Esophagus squamous epithelium (tissue), 5 donors: ENCODE measurements around the gene MEIS2. TPM values are rescaled to one million over a fixed set of nuclear protein-coding genes. Genes with fewer than 3 reads are reported as not detected.

Experiments used
- DNase-seq: peaks from one replicate; lab custom pipeline; 2025; lab: John Stamatoyannopoulos, UW
- H3K27ac ChIP-seq, 4 donors: fragments of 200-600 bp; sonication (generic); one replicate each; pipeline ENCODE4 v1.5.1; 2016 to 2019; ENCODE audit warnings: mild to moderate bottlenecking in 1 of 4
- H3K27me3 ChIP-seq, 4 donors: fragments of 200-600 bp; sonication (generic); 1 replicate in 3 of 4; 2 replicates in 1 of 4; pipeline versions ENCODE4 v1.5.1 to v1.6.0; 2017 to 2021; ENCODE audit warnings: antibody characterized with exemption in 1 of 4
- H3K36me3 ChIP-seq, 3 donors: fragments of 200-600 bp; sonication (generic); one replicate each; pipeline ENCODE4 v1.5.1; 2016 to 2019
- H3K4me1 ChIP-seq, 3 donors: fragments of 200-600 bp; sonication (generic); one replicate each; pipeline ENCODE4 v1.5.1; 2017 to 2019
- H3K4me3 ChIP-seq, 4 donors: fragments of 200-600 bp; sonication (generic); 1 replicate in 3 of 4; 2 replicates in 1 of 4; pipeline ENCODE4 v1.5.1; 2016 to 2019; ENCODE audit warnings: mild to moderate bottlenecking in 2 of 4, moderate library complexity in 1 of 4
- H3K9me3 ChIP-seq, 3 donors: fragments of 200-600 bp; sonication (generic); one replicate each; pipeline ENCODE4 v1.5.1; 2016 to 2019
- POLR2A ChIP-seq, 4 donors: fragments of 450-650 bp; IDR thresholded peaks; one replicate each; pipeline ENCODE4 v1.6.1; 2017; ENCODE audit warnings: antibody characterized with exemption in 4 of 4, mild to moderate bottlenecking in 4 of 4, moderate library complexity in 3 of 4
- WGBS, 2 donors: methylation state at CpG; one replicate each; pipeline ENCODE4 v1.1.5; 2018; 5-methylcytosine and 5-hydroxymethylcytosine counted together
- intact Hi-C: fragments of 100-400 bp; cut with DNase I; formaldehyde crosslinking; loops from one replicate; pipeline ENCODE4 v1.15.0; 2022
- total RNA-seq, 4 donors: library from RNA; depleted of rRNA; stranded (reverse); fragments of >200 nt; gene quantifications; one replicate each; pipeline ENCODE4 v1.1.0, GENCODE V29; 2016
- TF ChIP-seq, protein P1 (sequence below), 6 experiments: fragments of 450-650 bp in 4 of 6; fragments of 200-600 bp in 2 of 6; sonication (generic) in 2 of 6; IDR thresholded peaks; one replicate each; pipeline ENCODE4 v1.5.1; 2016 to 2019; ENCODE audit warnings: antibody characterized with exemption in 6 of 6, mild to moderate bottlenecking in 4 of 6, moderate library complexity in 4 of 6
- donor health status: DM: yes; HTN: yes; CAD: no.

The MEIS2 gene
- total RNA-seq, 4 donors from 2014 or later, result 6.6 to 26.3 (median 9.9) TPM

DNA sequence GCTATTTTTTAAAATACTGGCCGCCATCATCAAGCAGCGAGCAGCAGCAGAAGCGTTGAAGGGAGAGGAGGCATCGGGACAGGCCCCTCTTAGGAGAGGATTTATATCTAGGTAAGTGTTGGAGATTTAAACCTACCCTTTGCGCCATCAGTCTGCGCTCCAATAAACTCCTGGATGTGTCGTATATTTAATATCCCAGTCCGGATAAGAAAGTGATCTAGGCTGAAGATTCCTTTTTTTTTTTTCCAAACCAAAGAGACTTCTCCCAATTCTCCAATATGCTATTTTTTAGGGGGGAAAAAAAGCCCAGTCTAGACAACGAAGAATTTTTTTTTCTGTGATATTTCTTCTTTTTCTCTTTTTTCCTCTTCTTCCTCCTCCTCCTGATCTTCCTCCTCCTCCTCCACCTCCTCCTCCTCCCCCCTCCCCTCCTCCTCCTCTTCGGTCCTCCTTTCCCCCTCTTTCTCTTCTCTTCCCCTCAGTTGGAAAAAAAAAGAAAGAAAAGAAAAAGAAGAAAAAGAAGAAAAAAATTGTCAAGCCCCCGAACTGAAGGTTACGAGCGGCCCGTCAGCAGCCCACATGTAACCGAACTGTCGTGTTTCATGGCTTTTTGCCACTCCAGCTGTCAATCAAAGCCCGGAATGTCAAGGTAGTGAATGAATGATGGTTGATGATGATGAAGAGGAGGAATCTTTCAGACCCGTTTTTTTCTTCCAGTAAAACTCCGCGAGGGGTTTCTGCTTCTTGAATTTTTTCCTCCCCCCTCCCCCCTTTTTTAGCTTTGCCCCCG, 835 bp downstream of the MEIS2 start:
- peaks cover 0 to 17% (median 0%) of the 10 kb centered on the region in 4 donors for H3K27me3 ChIP-seq

DNA sequence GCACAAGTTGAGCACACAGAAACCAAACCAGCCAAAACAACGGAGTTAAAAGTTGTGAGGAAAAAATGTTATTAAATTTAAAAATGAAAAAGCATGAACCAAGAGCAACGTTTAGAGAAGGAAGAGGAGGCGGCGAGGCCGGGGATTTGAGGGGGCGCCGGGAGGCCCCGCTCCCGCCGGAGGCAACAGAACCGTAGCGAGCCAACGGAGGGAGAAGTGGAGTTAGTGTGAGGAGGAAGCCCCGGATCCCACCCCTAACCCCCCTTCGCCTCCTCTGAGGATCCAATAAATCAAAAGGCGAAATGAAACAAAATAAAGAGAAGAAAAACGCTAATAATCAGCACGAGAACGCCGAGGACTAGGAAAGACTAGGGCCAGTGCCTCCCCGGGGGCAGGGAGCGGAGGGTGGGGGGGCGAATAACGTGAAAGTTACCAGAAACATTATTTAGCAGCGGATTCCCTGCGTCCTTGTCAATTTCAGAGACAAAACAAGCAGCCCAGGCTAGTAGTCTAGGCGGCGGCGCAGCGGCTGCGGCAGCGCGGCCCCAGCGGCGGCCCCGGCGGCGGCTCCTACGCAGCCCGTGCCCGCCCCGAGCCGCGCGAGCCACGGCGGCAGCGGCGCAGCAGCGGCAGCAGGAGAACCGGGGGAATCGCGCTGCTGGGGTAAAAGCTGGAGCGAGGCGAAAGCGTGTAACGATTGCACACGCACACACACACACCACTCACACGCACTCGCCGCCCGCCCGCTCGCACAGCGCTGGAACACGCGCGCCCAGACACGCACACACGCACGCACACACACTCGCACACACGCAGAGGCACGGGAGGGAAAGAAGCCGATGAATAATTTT, 1.7 kb downstream of the MEIS2 start:
- H3K27me3 ChIP-seq, result peaks cover 0 to 13% (median 0%) of the 10 kb centered on the region in 4 donors
- H3K27ac ChIP-seq, result peak overlapping the region; percentile 93 to 95 (median 94)
- intact Hi-C loops, result no loop called here
- no peak for TF ChIP-seq POLR2A (IDR thresholded peaks at IDR 0.05)
- TF ChIP-seq, protein P1, sequence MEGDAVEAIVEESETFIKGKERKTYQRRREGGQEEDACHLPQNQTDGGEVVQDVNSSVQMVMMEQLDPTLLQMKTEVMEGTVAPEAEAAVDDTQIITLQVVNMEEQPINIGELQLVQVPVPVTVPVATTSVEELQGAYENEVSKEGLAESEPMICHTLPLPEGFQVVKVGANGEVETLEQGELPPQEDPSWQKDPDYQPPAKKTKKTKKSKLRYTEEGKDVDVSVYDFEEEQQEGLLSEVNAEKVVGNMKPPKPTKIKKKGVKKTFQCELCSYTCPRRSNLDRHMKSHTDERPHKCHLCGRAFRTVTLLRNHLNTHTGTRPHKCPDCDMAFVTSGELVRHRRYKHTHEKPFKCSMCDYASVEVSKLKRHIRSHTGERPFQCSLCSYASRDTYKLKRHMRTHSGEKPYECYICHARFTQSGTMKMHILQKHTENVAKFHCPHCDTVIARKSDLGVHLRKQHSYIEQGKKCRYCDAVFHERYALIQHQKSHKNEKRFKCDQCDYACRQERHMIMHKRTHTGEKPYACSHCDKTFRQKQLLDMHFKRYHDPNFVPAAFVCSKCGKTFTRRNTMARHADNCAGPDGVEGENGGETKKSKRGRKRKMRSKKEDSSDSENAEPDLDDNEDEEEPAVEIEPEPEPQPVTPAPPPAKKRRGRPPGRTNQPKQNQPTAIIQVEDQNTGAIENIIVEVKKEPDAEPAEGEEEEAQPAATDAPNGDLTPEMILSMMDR (IDR thresholded peaks at IDR 0.05), result no peak
- DNase-seq, result no peak
- WGBS, 2 donors, result 0 to 1% methylated on average over 37 to 44 of the region's 75 CpGs
- peaks cover 0 to 44% (median 8%) of the 10 kb centered on the region in 3 donors for H3K4me1 ChIP-seq
- H3K9me3 ChIP-seq, result no peaks in the 10 kb centered on the region
- peak overlapping the region; percentile 54 to 79 (median 72) for H3K4me3 ChIP-seq
- peaks cover 0 to 8% (median 0%) of the 10 kb centered on the region in 3 donors for H3K36me3 ChIP-seq

More for the DNA sequence above, 835 bp downstream of the MEIS2 start:
- Histone ChIP-seq H3K9me3 (no peaks in the 10 kb centered on the region), H3K4me3 (peak overlapping the region; percentile 54 to 79 (median 72)), H3K36me3 (no peaks in the 10 kb centered on the region), H3K27ac (peak overlapping the region; percentile 93 to 95 (median 94)), H3K4me1 (peaks cover 0 to 44% (median 8%) of the 10 kb centered on the region in 3 donors)
- no peak for DNase-seq
- intact Hi-C loops, result no loop called here
- WGBS, 2 donors, result 1 to 2% methylated on average over 18 to 21 of the region's 21 CpGs
- TF ChIP-seq, protein P1 (IDR thresholded peaks at IDR 0.05), result no peak
- no peak for TF ChIP-seq POLR2A (IDR thresholded peaks at IDR 0.05)

DNA sequence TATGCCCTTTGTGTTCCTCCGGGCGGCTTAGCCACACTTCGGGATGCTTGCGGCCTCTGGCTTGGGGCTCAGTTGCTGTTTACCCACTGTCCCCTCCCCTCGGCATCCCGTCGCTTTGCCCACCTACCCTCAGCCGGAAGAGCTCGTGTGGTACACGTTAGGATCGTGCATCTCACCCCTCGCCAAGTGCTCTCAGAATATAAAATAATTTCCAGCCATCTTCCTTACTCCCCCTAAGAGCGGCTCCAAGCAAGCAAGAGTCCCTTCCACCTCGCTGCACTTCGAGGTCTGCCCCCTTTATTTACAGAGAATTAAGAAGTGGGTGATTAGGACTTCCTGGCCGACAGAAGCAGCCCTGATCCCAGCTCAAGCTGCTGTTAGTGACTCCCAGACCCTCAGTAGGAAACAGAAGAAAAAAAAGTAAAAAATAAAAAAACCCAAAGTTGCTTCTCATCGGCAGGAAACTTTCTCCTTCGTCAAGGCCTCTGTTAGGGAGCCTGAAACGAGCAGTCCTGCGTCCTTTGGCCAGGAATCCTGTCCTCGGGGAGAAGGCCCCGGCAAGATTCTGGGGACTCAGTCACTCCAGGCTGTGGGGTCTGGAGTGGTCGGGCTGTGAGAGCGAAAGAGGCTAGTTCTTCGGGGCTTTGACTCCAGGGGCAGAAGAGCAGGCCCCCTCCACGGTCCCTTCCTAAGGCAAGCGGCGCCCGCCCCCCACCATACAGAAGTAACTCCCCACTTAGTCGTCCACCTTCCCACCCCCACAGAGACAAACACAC, 3.0 kb downstream of the MEIS2 start:
- TF ChIP-seq, protein P1 (IDR thresholded peaks at IDR 0.05), result no peak
- no peak for TF ChIP-seq POLR2A (IDR thresholded peaks at IDR 0.05)
- peaks cover 0 to 11% (median 0%) of the 10 kb centered on the region in 4 donors for H3K27me3 ChIP-seq
- H3K4me1 ChIP-seq, result peaks cover 0 to 46% (median 8%) of the 10 kb centered on the region in 3 donors
- peak overlapping the region; percentile 65 to 95 (median 94) for H3K27ac ChIP-seq
- WGBS, 2 donors, result 16 to 22% methylated on average over 23 to 25 of the region's 30 CpGs
- no peak for DNase-seq
- H3K4me3 ChIP-seq, result peak overlapping the region; percentile 54 to 79 (median 72)
- no peaks in the 10 kb centered on the region for H3K9me3 ChIP-seq
- intact Hi-C loops, result no loop called here
- H3K36me3 ChIP-seq, result peaks cover 0 to 16% (median 0%) of the 10 kb centered on the region in 3 donors

DNA sequence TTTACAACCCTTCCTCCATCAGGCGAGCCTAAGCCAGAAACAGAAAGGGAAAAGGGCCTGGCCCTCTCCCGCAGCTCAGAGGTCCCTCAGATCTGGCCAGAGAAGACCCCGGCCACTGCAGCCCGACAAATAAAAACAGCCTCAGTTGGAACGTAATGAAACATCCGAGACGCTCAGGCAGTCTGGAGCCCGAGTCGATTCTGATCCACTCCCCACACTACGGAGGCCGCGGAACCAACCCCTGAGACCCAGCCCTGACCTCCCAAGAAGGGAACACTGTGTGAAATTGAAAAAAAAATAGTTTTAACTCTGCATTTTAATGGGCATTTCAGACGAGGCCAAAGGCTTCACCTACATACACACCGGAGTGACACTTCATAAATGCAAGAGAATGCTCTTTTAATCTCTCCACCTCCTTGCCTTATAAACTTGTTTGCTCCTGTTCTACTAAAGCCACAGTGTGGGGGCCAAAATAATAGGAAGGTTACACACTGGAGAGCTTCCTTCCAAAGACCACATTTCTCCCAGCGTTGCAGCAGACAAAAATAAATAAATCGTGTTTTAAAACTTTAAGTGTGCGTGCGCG, 3.7 kb downstream of the MEIS2 start:
- DNase-seq, result no peak
- WGBS, 2 donors, result 26 to 32% methylated on average over 16 to 19 of the region's 19 CpGs
- TF ChIP-seq, protein P1 (IDR thresholded peaks at IDR 0.05), result no peak
- no peak for TF ChIP-seq POLR2A (IDR thresholded peaks at IDR 0.05)
- Histone ChIP-seq H3K27me3 (peaks cover 0 to 8% (median 0%) of the 10 kb centered on the region in 4 donors), H3K36me3 (peaks cover 0 to 22% (median 0%) of the 10 kb centered on the region in 3 donors), H3K9me3 (no peaks in the 10 kb centered on the region), H3K27ac (peak overlapping the region; percentile 65 to 95 (median 92)), H3K4me3 (peak overlapping the region; percentile 54 to 79 (median 72)), H3K4me1 (peaks cover 0 to 40% (median 8%) of the 10 kb centered on the region in 3 donors)
- intact Hi-C loops, result no loop called here
